Activated T-cell treated with anti-CD3 and anti-CD28 coated beads, Interleukin-2, amount 50 U/mL, for 72 hours (primary cell): ENCODE results near the gene CD200. TPM values are rescaled to one million over a fixed set of nuclear protein-coding genes. Genes with fewer than 3 reads are reported as not detected.
A peak's percentile ranks its signal among the peaks of the same experiment; 100 is the strongest.
"Not testable (repeated sequence)": the region's sequence is repeated elsewhere in the genome, so short reads cannot be mapped to it uniquely, and the experiment has no call there.

Experiments used
- ATAC-seq, 2 donors: fragments of 150-1000 bp; cut with Tn5 transposase; replicated peaks in 1 of 2; 2 replicates each; pipeline ENCODE4 v1.10.0; 2021; ENCODE audit warnings: moderate library complexity in 2 of 2, mild to moderate bottlenecking in 1 of 2
- DNase-seq, 2 donors: peaks; one replicate each; pipeline ENCODE4 v3.0.0; 2021 to 2022; ENCODE audit warnings: mixed read lengths in 1 of 2
- H3K27ac Mint-ChIP-seq: one replicate; pipeline ENCODE4 v1.8.0; 2022; ENCODE audit warnings: mild to moderate bottlenecking, moderate library complexity, mixed read lengths
- H3K27me3 Mint-ChIP-seq: one replicate; pipeline ENCODE4 v1.8.0; 2022; ENCODE audit warnings: low read depth, mixed read lengths
- H3K36me3 Mint-ChIP-seq, 2 donors: one replicate each; pipeline ENCODE4 v1.8.0; 2022; ENCODE audit warnings: mixed read lengths in 2 of 2, mild to moderate bottlenecking in 1 of 2; ENCODE audit not compliant: insufficient read depth in 2 of 2
- H3K4me1 Mint-ChIP-seq: one replicate; pipeline ENCODE4 v1.8.0; 2022; ENCODE audit warnings: low read depth, mixed read lengths
- H3K4me3 Mint-ChIP-seq, 2 donors: one replicate each; pipeline ENCODE4 v1.8.0; 2022; ENCODE audit warnings: mild to moderate bottlenecking in 2 of 2, mixed read lengths in 2 of 2, moderate library complexity in 2 of 2
- H3K9me3 Mint-ChIP-seq, 2 donors: one replicate each; pipeline ENCODE4 v1.8.0; 2022; ENCODE audit warnings: mixed read lengths in 2 of 2
- total RNA-seq, 2 donors: library from RNA; stranded (reverse); gene quantifications; one replicate each; pipeline ENCODE4 v1.2.3, GENCODE V29; 2022

CD200 gene
- total RNA-seq, 2 donors from 2014 or later, result 23.5 to 27.4 TPM

GRCh38 chr3:112390783-112391641, 58.1 kb downstream of the CD200 start:
- H3K36me3 Mint-ChIP-seq, result peaks cover 5 to 11% of the 10 kb centered on the region in 2 donors
- peaks cover 74% of the 10 kb centered on the region for H3K4me1 Mint-ChIP-seq
- H3K27me3 Mint-ChIP-seq, result no peaks in the 10 kb centered on the region
- H3K4me3 Mint-ChIP-seq, result peak overlapping the region; percentile 41 to 46
- H3K9me3 Mint-ChIP-seq, result peaks cover 3 to 7% of the 10 kb centered on the region in 2 donors
- H3K27ac Mint-ChIP-seq, result peak overlapping the region; percentile 63
- ATAC-seq (peak; percentile 71 to 81), DNase-seq (no peak)

DNA sequence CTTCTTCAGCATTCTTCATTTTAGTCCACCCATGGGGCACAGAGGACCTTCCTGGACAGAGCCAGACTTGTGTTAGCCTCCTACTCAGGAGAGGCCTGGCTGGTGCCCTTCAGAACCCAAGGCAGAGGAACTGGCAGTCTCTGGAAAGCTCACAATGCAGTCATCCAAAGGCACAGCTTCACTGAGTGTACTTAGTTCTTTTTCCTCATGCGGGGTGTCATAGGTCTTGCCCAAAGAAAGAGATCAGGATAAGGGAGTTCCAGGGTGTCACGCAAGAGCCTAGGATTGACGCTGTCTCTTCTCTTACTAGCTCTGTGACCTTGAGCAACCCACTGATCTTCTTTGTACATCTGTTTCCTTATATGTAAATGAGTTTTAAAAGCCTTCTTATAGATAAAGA, 58.7 kb downstream of the CD200 start:
- DNase-seq (no peak), ATAC-seq (peak; percentile 6 to 27)
- peaks cover 3 to 6% of the 10 kb centered on the region in 2 donors for H3K9me3 Mint-ChIP-seq
- H3K27ac Mint-ChIP-seq, result peak overlapping the region; percentile 63
- no peaks in the 10 kb centered on the region for H3K27me3 Mint-ChIP-seq
- peaks cover 77% of the 10 kb centered on the region for H3K4me1 Mint-ChIP-seq
- peaks cover 5 to 11% of the 10 kb centered on the region in 2 donors for H3K36me3 Mint-ChIP-seq
- peak overlapping the region; percentile 41 to 46 for H3K4me3 Mint-ChIP-seq

DNA sequence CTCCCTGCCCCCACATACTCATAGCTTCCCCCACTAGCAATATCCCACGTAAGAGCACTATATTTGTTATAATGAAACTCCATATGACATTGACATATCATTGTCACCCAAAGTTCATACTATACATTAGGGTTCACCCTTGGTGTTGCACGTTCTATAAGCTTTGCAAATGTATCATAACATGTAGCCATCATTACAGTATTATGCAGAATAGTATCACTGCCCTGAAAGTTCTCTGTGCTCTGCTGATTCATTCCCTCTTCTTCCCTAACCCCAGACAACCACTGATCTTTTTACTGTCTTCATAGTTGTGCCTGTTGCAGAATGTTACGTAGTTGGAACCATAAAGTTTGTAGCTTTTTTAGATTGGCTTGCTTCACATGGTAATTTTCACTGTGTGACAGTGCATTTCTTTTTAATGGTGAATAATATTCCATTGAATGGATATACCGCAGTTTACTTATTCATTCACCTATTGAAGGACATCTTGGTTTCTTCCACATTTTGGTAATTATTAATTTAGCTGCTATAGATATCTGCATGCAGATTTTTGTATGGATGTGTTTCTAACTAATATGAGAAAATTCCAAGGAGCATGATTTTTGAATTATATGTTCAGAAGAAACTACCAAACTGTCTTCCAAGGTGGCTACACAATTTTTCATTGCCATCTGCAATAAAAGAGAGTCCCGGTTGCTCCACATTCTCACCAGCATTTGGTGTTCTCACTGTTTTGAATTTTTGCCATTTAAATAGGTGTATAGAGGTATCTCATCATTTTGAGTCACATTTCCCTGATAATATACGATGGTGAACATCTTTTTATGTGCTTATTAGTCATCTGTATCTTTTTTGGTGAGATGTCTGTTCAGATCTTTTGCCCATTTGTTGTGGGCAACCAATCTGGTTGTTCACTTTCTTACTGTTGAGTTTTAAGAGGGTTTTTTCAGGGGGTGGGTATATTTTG, 59.7 kb downstream of the CD200 start:
- Mint-ChIP-seq H3K36me3 (peaks cover 5 to 11% of the 10 kb centered on the region in 2 donors), H3K27me3 (no peaks in the 10 kb centered on the region), H3K27ac (no peak overlapping the region), H3K9me3 (peaks cover 3 to 6% of the 10 kb centered on the region in 2 donors), H3K4me3 (peak overlapping the region in 1 of 2 donors; percentile 13), H3K4me1 (peaks cover 78% of the 10 kb centered on the region)
- ATAC-seq (peak; percentile 53 to 54), DNase-seq (no peak)

- H3K36me3 Mint-ChIP-seq, result peaks cover 5 to 11% of the 10 kb centered on the region in 2 donors
- H3K27ac Mint-ChIP-seq, result no peak overlapping the region
- no peak overlapping the region for H3K4me3 Mint-ChIP-seq
- H3K9me3 Mint-ChIP-seq, result peaks cover 3 to 6% of the 10 kb centered on the region in 2 donors
- peaks cover 80% of the 10 kb centered on the region for H3K4me1 Mint-ChIP-seq
- DNase-seq (no peak), ATAC-seq (peak in 1 of 2 donors; percentile 10)
- H3K27me3 Mint-ChIP-seq, result no peaks in the 10 kb centered on the region
Measured at GRCh38 chr3:112393360-112393728, 60.4 kb downstream of the CD200 start.

- Mint-ChIP-seq H3K4me1 (peaks cover 72% of the 10 kb centered on the region), H3K27me3 (no peaks in the 10 kb centered on the region), H3K27ac (no peak overlapping the region), H3K36me3 (peaks cover 5 to 11% of the 10 kb centered on the region in 2 donors), H3K9me3 (peaks cover 3 to 6% of the 10 kb centered on the region in 2 donors), H3K4me3 (no peak overlapping the region)
- no peak for DNase-seq
- no peak for ATAC-seq
Measured at GRCh38 chr3:112394003-112394640, 61.2 kb downstream of the CD200 start.

GRCh38 chr3:112395181-112395895, 62.4 kb downstream of the CD200 start:
- H3K9me3 Mint-ChIP-seq, result peaks cover 3 to 6% of the 10 kb centered on the region in 2 donors
- peaks cover 5 to 11% of the 10 kb centered on the region in 2 donors for H3K36me3 Mint-ChIP-seq
- no peak overlapping the region for H3K27ac Mint-ChIP-seq
- no peaks in the 10 kb centered on the region for H3K27me3 Mint-ChIP-seq
- ATAC-seq (no peak), DNase-seq (no peak)
- no peak overlapping the region for H3K4me3 Mint-ChIP-seq
- H3K4me1 Mint-ChIP-seq, result peaks cover 61% of the 10 kb centered on the region

GRCh38 chr3:112395896-112396290, 62.9 kb downstream of the CD200 start:
- peaks cover 5 to 11% of the 10 kb centered on the region in 2 donors for H3K36me3 Mint-ChIP-seq
- peaks cover 3 to 6% of the 10 kb centered on the region in 2 donors for H3K9me3 Mint-ChIP-seq
- DNase-seq (no peak), ATAC-seq (no peak)
- no peak overlapping the region for H3K4me3 Mint-ChIP-seq
- H3K4me1 Mint-ChIP-seq, result peaks cover 56% of the 10 kb centered on the region
- H3K27me3 Mint-ChIP-seq, result no peaks in the 10 kb centered on the region
- H3K27ac Mint-ChIP-seq, result peak overlapping the region; percentile 48

DNA sequence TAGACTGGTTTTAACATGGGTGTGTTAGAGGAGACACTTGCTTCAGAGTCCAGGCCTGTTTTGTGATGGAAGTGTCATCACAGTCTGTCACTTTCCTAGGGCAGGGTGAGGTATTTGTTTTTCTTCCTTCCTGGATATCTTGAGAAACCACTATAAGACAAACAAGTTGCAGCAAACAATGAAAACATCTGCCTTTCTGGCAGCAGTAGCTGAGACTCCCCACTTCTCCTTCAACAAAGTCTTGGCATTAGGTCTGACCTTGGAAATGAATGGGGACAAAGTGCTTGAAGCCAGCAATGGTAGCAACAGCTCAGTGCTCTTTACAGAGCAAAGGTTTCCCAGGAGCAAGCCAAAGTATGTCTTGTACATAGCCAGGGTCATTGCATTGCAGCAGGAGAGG, 64.6 kb downstream of the CD200 start:
- ATAC-seq, result no peak
- H3K9me3 Mint-ChIP-seq, result peaks cover under 1 to 2% of the 10 kb centered on the region in 2 donors
- peaks cover 40% of the 10 kb centered on the region for H3K4me1 Mint-ChIP-seq
- H3K36me3 Mint-ChIP-seq, result peaks cover 3 to 8% of the 10 kb centered on the region in 2 donors
- H3K27me3 Mint-ChIP-seq, result no peaks in the 10 kb centered on the region
- no peak for DNase-seq
- H3K4me3 Mint-ChIP-seq, result no peak overlapping the region
- no peak overlapping the region for H3K27ac Mint-ChIP-seq

DNA sequence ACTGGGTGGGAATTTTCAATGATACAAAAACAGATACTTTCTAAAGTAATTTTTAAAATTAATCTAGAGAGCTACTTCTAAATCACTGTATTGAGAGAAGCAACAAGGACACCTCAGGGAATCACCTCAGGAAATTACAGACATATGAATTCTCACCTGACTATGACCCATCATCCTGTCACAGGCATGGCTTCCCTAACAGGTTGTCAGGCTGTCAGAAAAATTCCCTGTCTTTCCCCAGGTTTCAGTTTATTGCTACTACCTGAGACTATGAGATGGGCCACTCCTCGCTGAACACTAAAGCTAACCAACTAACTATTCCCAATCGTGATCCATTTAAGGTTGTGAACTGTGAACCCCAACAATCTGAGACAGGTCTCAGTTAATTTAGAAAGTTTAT, 66.1 kb downstream of the CD200 start:
- Mint-ChIP-seq H3K36me3 (no peaks in the 10 kb centered on the region), H3K9me3 (no peaks in the 10 kb centered on the region), H3K27ac (no peak overlapping the region), H3K27me3 (no peaks in the 10 kb centered on the region), H3K4me1 (peaks cover 25% of the 10 kb centered on the region), H3K4me3 (no peak overlapping the region)
- no peak for DNase-seq
- ATAC-seq, result no peak

DNA sequence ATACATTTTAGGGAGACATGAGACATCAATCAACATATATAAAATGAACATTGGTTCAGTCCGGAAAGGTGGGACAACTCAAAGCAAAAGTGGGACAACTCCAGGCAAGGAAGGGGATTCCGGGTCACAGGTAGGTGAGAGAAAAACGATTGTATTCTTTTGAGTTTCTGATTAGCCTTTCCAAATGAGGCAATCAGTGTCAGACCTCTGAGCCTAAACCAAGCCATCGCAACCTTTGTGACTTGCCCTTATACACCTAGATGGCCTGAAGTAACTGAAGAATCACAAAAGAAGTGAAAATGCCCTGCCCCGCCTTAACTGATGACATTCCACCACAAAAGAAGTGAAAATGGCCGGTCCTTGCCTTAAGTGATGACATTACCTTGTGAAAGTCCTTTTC, 66.6 kb downstream of the CD200 start:
- H3K9me3 Mint-ChIP-seq, H3K36me3 Mint-ChIP-seq, H3K27ac Mint-ChIP-seq, DNase-seq, H3K4me3 Mint-ChIP-seq, ATAC-seq, H3K27me3 Mint-ChIP-seq: not testable (repeated sequence)
- peaks cover 21% of the 10 kb centered on the region for H3K4me1 Mint-ChIP-seq

DNA sequence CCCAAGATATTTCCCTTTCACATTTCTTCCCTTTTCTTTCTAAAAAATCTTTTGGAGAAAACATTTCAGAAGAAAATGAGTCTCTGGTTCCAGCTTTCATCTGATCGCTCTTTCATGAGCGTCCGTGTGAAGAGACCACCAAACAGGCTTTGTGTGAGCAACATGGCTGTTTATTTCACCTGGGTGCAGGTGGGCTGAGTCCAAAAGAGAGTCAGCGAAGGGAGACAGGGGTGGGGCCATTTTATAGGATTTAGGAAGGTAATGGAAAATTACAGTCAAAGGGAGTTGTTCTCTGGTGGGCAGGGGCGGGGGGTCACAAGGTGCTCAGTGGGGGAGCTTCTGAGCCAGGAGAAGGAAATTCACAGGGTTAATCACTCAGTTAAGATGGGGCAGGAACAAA, 67.4 kb downstream of the CD200 start:
- H3K4me3 Mint-ChIP-seq, H3K9me3 Mint-ChIP-seq, ATAC-seq, DNase-seq, H3K36me3 Mint-ChIP-seq, H3K27me3 Mint-ChIP-seq, H3K27ac Mint-ChIP-seq: not testable (repeated sequence)
- H3K4me1 Mint-ChIP-seq, result peaks cover 21% of the 10 kb centered on the region

DNA sequence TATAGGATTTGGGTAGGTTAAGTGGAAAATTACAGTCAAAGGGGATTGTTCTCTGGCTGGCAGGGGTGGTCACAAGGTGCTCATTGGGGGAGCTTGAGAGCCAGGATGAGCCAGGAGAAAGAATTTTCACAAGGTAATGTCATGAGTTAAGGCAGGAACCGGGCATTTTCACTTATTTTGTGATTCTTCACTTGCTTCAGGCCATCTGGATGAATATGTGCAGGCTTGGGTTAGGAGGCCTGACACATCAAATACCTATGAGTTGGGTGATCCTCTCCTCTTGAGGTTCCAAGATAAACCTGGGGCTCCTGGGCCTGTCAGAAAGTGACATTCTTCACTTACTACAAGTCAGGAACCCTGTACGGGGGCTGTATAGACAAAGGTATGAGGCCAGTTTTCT, 68.7 kb downstream of the CD200 start:
- H3K9me3 Mint-ChIP-seq, result no peaks in the 10 kb centered on the region
- no peak overlapping the region for H3K27ac Mint-ChIP-seq
- DNase-seq, result no peak
- H3K4me1 Mint-ChIP-seq, result peaks cover 19% of the 10 kb centered on the region
- H3K4me3 Mint-ChIP-seq, result no peak overlapping the region
- no peaks in the 10 kb centered on the region for H3K36me3 Mint-ChIP-seq
- H3K27me3 Mint-ChIP-seq, result no peaks in the 10 kb centered on the region
- no peak for ATAC-seq
